HL-60 (cell line): Measurements from ENCODE around the gene STAMBP.
"Not testable (repeated sequence)": the region's sequence is repeated elsewhere in the genome, so short reads cannot be mapped to it uniquely, and the experiment has no call there.

ENCODE experiments used
- GABPA ChIP-seq: IDR thresholded peaks from 2 replicates; pipeline ENCODE4 v1.6.1; 2012; ENCODE audit warnings: low read depth
- POLR2AphosphoS5 ChIP-seq: IDR thresholded peaks from 2 replicates; pipeline ENCODE4 v1.6.1; 2012; ENCODE audit warnings: low read depth
- SPI1 ChIP-seq: IDR thresholded peaks from 2 replicates; pipeline ENCODE4 v1.6.1; 2012; ENCODE audit warnings: low read depth, mild to moderate bottlenecking, borderline replicate concordance
- TF ChIP-seq, protein P1 (sequence below): IDR thresholded peaks from 2 replicates; pipeline ENCODE4 v1.6.1; 2012; ENCODE audit warnings: low read depth; ENCODE audit not compliant: insufficient replicate concordance
- TF ChIP-seq, protein P2 (sequence below): IDR thresholded peaks from one replicate; pipeline ENCODE4 v1.5.1; 2011; ENCODE audit warnings: low read length, control low read depth, inconsistent platforms; ENCODE audit not compliant: insufficient read depth

DNA sequence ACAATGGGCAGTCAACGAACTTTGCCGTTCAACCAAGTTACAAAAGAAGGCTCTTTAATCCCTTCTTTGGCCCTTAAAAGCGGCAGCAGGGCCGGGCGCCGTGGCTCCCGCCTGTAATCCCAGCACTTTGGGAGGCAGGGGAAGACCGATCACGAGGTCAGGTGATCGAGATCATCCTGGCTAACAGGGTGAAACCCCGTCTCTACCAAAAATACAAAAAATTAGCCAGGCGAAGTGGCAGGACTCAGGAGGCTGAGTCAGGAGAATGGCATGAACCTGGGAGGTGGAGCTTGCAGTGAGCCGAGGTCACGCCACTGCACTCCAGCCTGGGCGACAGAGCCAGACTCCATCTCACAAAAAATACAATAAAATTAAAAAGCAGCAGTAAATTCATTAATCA, 45.4 kb upstream of the STAMBP start:
- TF ChIP-seq, protein P1, sequence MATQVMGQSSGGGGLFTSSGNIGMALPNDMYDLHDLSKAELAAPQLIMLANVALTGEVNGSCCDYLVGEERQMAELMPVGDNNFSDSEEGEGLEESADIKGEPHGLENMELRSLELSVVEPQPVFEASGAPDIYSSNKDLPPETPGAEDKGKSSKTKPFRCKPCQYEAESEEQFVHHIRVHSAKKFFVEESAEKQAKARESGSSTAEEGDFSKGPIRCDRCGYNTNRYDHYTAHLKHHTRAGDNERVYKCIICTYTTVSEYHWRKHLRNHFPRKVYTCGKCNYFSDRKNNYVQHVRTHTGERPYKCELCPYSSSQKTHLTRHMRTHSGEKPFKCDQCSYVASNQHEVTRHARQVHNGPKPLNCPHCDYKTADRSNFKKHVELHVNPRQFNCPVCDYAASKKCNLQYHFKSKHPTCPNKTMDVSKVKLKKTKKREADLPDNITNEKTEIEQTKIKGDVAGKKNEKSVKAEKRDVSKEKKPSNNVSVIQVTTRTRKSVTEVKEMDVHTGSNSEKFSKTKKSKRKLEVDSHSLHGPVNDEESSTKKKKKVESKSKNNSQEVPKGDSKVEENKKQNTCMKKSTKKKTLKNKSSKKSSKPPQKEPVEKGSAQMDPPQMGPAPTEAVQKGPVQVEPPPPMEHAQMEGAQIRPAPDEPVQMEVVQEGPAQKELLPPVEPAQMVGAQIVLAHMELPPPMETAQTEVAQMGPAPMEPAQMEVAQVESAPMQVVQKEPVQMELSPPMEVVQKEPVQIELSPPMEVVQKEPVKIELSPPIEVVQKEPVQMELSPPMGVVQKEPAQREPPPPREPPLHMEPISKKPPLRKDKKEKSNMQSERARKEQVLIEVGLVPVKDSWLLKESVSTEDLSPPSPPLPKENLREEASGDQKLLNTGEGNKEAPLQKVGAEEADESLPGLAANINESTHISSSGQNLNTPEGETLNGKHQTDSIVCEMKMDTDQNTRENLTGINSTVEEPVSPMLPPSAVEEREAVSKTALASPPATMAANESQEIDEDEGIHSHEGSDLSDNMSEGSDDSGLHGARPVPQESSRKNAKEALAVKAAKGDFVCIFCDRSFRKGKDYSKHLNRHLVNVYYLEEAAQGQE: not testable (repeated sequence)
- TF ChIP-seq, protein P2, sequence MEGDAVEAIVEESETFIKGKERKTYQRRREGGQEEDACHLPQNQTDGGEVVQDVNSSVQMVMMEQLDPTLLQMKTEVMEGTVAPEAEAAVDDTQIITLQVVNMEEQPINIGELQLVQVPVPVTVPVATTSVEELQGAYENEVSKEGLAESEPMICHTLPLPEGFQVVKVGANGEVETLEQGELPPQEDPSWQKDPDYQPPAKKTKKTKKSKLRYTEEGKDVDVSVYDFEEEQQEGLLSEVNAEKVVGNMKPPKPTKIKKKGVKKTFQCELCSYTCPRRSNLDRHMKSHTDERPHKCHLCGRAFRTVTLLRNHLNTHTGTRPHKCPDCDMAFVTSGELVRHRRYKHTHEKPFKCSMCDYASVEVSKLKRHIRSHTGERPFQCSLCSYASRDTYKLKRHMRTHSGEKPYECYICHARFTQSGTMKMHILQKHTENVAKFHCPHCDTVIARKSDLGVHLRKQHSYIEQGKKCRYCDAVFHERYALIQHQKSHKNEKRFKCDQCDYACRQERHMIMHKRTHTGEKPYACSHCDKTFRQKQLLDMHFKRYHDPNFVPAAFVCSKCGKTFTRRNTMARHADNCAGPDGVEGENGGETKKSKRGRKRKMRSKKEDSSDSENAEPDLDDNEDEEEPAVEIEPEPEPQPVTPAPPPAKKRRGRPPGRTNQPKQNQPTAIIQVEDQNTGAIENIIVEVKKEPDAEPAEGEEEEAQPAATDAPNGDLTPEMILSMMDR: not testable (repeated sequence)
- TF ChIP-seq GABPA, POLR2AphosphoS5, SPI1: not testable (repeated sequence)
